HG03064 (cell line): Measurements from ENCODE around the gene DUS1L.

Experiments used
- ATAC-seq: cut with Tn5 transposase; IDR thresholded peaks from one replicate; pipeline ENCODE4 v1.9.1; 2021; ENCODE audit warnings: low read depth; ENCODE audit not compliant: unreplicated experiment

Gene DUS1L

GRCh38 chr17:82016061-82016874 is 49.3 kb downstream of the DUS1L start:
- ATAC-seq, result no peak

- no peak for ATAC-seq
Measured at GRCh38 chr17:82015311-82015971, 50.2 kb downstream of the DUS1L start.

- ATAC-seq, result no peak
Measured at GRCh38 chr17:82014971-82015310, 50.7 kb downstream of the DUS1L start.

GRCh38 chr17:82014432-82014831 is 51.2 kb downstream of the DUS1L start:
- no peak for ATAC-seq

- no peak for ATAC-seq
Measured at GRCh38 chr17:82013772-82014321, 51.8 kb downstream of the DUS1L start.

GRCh38 chr17:82013341-82013740 is 52.3 kb downstream of the DUS1L start:
- ATAC-seq, result no peak

- no peak for ATAC-seq
Measured at GRCh38 chr17:82012640-82013295, 52.8 kb downstream of the DUS1L start.

- ATAC-seq, result no peak
Measured at GRCh38 chr17:82012261-82012639, 53.4 kb downstream of the DUS1L start.

GRCh38 chr17:82011617-82012187 is 53.9 kb downstream of the DUS1L start:
- ATAC-seq, result no peak

GRCh38 chr17:82010575-82011525 is 54.8 kb downstream of the DUS1L start:
- ATAC-seq, result no peak

- no peak for ATAC-seq
Measured at GRCh38 chr17:82009413-82009812, 56.2 kb downstream of the DUS1L start.

- ATAC-seq, result no peak
Measured at GRCh38 chr17:82008941-82009405, 56.6 kb downstream of the DUS1L start.

GRCh38 chr17:82008258-82008940 is 57.2 kb downstream of the DUS1L start:
- no peak for ATAC-seq
